ENCODE measurements around the gene GATA1.
A peak's percentile ranks its signal among the peaks of the same experiment; 100 is the strongest.

The GATA1 gene

GRCh38 chrX:48776818-48777439, 9.5 kb upstream of the GATA1 start:
- H2BK5ac ChIP-seq (ENCODE audit: low read depth, low read length, poor library complexity) = no peak overlapping the region
- H3K27ac ChIP-seq (ENCODE audit: low read depth, low read length) = no peak overlapping the region
- no peak overlapping the region for H3K23ac ChIP-seq (ENCODE audit: low read length)
- H4K8ac ChIP-seq (ENCODE audit: low read depth, low read length) = no peak overlapping the region
- no peak overlapping the region for H3K4me3 ChIP-seq (ENCODE audit: low read depth, low read length)
- H3K27me3 ChIP-seq (ENCODE audit: insufficient read depth, low read length) = no peaks in the 10 kb centered on the region
- H2BK120ac ChIP-seq (ENCODE audit: insufficient read depth, low read length, poor library complexity) = no peak overlapping the region
- H3K4me1 ChIP-seq (ENCODE audit: control insufficient read depth in 1 of 2, insufficient read depth in 2 of 2, low read length in 2 of 2) = no peaks in the 10 kb centered on the region
- no peaks in the 10 kb centered on the region for H3K79me2 ChIP-seq (ENCODE audit: control insufficient read depth, insufficient read depth, low read length, poor library complexity)
- H3K9me3 ChIP-seq (ENCODE audit: insufficient read depth, low read depth, low read length) = no peaks in the 10 kb centered on the region
- no peaks in the 10 kb centered on the region for H3K36me3 ChIP-seq (ENCODE audit: control insufficient read depth in 1 of 2, insufficient read depth in 2 of 2, low read length in 2 of 2)
- H3K4me2 ChIP-seq (ENCODE audit: low read length) = no peak overlapping the region
- no peak overlapping the region for H2BK12ac ChIP-seq (ENCODE audit: low read length)
- H3K4ac ChIP-seq (ENCODE audit: low read depth, low read length) = no peak overlapping the region
- H2AK5ac ChIP-seq (ENCODE audit: low read length) = no peak overlapping the region
- no peak overlapping the region for H3K14ac ChIP-seq (ENCODE audit: low read length)
- no peak overlapping the region for H3K18ac ChIP-seq (ENCODE audit: low read length)
- H3K9ac ChIP-seq (ENCODE audit: low read length) = no peak overlapping the region
- H3K79me1 ChIP-seq (ENCODE audit: low read length) = no peaks in the 10 kb centered on the region
- H2AFZ ChIP-seq (ENCODE audit: insufficient read depth, low read length, poor library complexity) = no peak overlapping the region
- no peak overlapping the region for H4K91ac ChIP-seq (ENCODE audit: low read depth, low read length)
- peak overlapping the region; percentile 43 for H4K12ac ChIP-seq (ENCODE audit: low read depth, low read length)
- no peak for DNase-seq
- WGBS (ENCODE audit: extremely low coverage, insufficient coverage, insufficient read length) = no CpG with 5 or more reads among the region's 13 CpGs

- H2AK5ac ChIP-seq (ENCODE audit: low read length) = no peak overlapping the region
- WGBS (ENCODE audit: extremely low coverage, insufficient coverage, insufficient read length) = no CpG with 5 or more reads among the region's 7 CpGs
- H3K18ac ChIP-seq (ENCODE audit: low read length) = no peak overlapping the region
- H4K8ac ChIP-seq (ENCODE audit: low read depth, low read length) = no peak overlapping the region
- H3K23ac ChIP-seq (ENCODE audit: low read length) = no peak overlapping the region
- H4K12ac ChIP-seq (ENCODE audit: low read depth, low read length) = no peak overlapping the region
- no peak overlapping the region for H3K27ac ChIP-seq (ENCODE audit: low read depth, low read length)
- H3K14ac ChIP-seq (ENCODE audit: low read length) = no peak overlapping the region
- H3K4me3 ChIP-seq (ENCODE audit: low read depth, low read length) = no peak overlapping the region
- H3K9me3 ChIP-seq (ENCODE audit: insufficient read depth, low read depth, low read length) = no peaks in the 10 kb centered on the region
- no peak overlapping the region for H4K91ac ChIP-seq (ENCODE audit: low read depth, low read length)
- no peak overlapping the region for H2BK12ac ChIP-seq (ENCODE audit: low read length)
- H3K36me3 ChIP-seq (ENCODE audit: control insufficient read depth in 1 of 2, insufficient read depth in 2 of 2, low read length in 2 of 2) = no peaks in the 10 kb centered on the region
- H3K79me1 ChIP-seq (ENCODE audit: low read length) = no peaks in the 10 kb centered on the region
- no peak for DNase-seq
- H2AFZ ChIP-seq (ENCODE audit: insufficient read depth, low read length, poor library complexity) = no peak overlapping the region
- no peak overlapping the region for H3K4ac ChIP-seq (ENCODE audit: low read depth, low read length)
- no peaks in the 10 kb centered on the region for H3K4me1 ChIP-seq (ENCODE audit: control insufficient read depth in 1 of 2, insufficient read depth in 2 of 2, low read length in 2 of 2)
- no peak overlapping the region for H2BK5ac ChIP-seq (ENCODE audit: low read depth, low read length, poor library complexity)
- no peaks in the 10 kb centered on the region for H3K27me3 ChIP-seq (ENCODE audit: insufficient read depth, low read length)
- H3K4me2 ChIP-seq (ENCODE audit: low read length) = no peak overlapping the region
- H3K79me2 ChIP-seq (ENCODE audit: control insufficient read depth, insufficient read depth, low read length, poor library complexity) = no peaks in the 10 kb centered on the region
- H2BK120ac ChIP-seq (ENCODE audit: insufficient read depth, low read length, poor library complexity) = no peak overlapping the region
- no peak overlapping the region for H3K9ac ChIP-seq (ENCODE audit: low read length)
Observed at GRCh38 chrX:48779399-48779798, 7.0 kb upstream of the GATA1 start.

GRCh38 chrX:48781705-48782104, 4.7 kb upstream of the GATA1 start:
- Histone ChIP-seq H3K4me1 (ENCODE audit: control insufficient read depth in 1 of 2, insufficient read depth in 2 of 2, low read length in 2 of 2) (no peaks in the 10 kb centered on the region), H2BK120ac (ENCODE audit: insufficient read depth, low read length, poor library complexity) (no peak overlapping the region), H2BK12ac (ENCODE audit: low read length) (no peak overlapping the region), H2AK5ac (ENCODE audit: low read length) (no peak overlapping the region), H3K4me3 (ENCODE audit: low read depth, low read length) (no peak overlapping the region), H3K79me1 (ENCODE audit: low read length) (no peaks in the 10 kb centered on the region), H3K79me2 (ENCODE audit: control insufficient read depth, insufficient read depth, low read length, poor library complexity) (no peaks in the 10 kb centered on the region), H4K12ac (ENCODE audit: low read depth, low read length) (no peak overlapping the region), H2AFZ (ENCODE audit: insufficient read depth, low read length, poor library complexity) (no peak overlapping the region), H3K9ac (ENCODE audit: low read length) (no peak overlapping the region), H3K9me3 (ENCODE audit: insufficient read depth, low read depth, low read length) (no peaks in the 10 kb centered on the region), H4K91ac (ENCODE audit: low read depth, low read length) (no peak overlapping the region), H3K4ac (ENCODE audit: low read depth, low read length) (no peak overlapping the region), H3K27ac (ENCODE audit: low read depth, low read length) (no peak overlapping the region), H3K4me2 (ENCODE audit: low read length) (no peak overlapping the region), H3K18ac (ENCODE audit: low read length) (no peak overlapping the region), H3K23ac (ENCODE audit: low read length) (no peak overlapping the region), H3K14ac (ENCODE audit: low read length) (no peak overlapping the region), H3K36me3 (ENCODE audit: control insufficient read depth in 1 of 2, insufficient read depth in 2 of 2, low read length in 2 of 2) (no peaks in the 10 kb centered on the region), H2BK5ac (ENCODE audit: low read depth, low read length, poor library complexity) (no peak overlapping the region), H3K27me3 (ENCODE audit: insufficient read depth, low read length) (no peaks in the 10 kb centered on the region), H4K8ac (ENCODE audit: low read depth, low read length) (no peak overlapping the region)
- no peak for DNase-seq
- WGBS (ENCODE audit: extremely low coverage, insufficient coverage, insufficient read length) = 100% methylated on average over 1 of the region's 6 CpGs

GRCh38 chrX:48782216-48782615, 4.2 kb upstream of the GATA1 start:
- no peak overlapping the region for H2BK120ac ChIP-seq (ENCODE audit: insufficient read depth, low read length, poor library complexity)
- WGBS (ENCODE audit: extremely low coverage, insufficient coverage, insufficient read length) = no CpG with 5 or more reads among the region's 2 CpGs
- no peaks in the 10 kb centered on the region for H3K79me2 ChIP-seq (ENCODE audit: control insufficient read depth, insufficient read depth, low read length, poor library complexity)
- H3K14ac ChIP-seq (ENCODE audit: low read length) = no peak overlapping the region
- H2BK5ac ChIP-seq (ENCODE audit: low read depth, low read length, poor library complexity) = no peak overlapping the region
- H3K79me1 ChIP-seq (ENCODE audit: low read length) = no peaks in the 10 kb centered on the region
- no peak overlapping the region for H3K9ac ChIP-seq (ENCODE audit: low read length)
- H4K91ac ChIP-seq (ENCODE audit: low read depth, low read length) = no peak overlapping the region
- no peak overlapping the region for H3K4ac ChIP-seq (ENCODE audit: low read depth, low read length)
- H2BK12ac ChIP-seq (ENCODE audit: low read length) = no peak overlapping the region
- no peaks in the 10 kb centered on the region for H3K27me3 ChIP-seq (ENCODE audit: insufficient read depth, low read length)
- no peak overlapping the region for H4K12ac ChIP-seq (ENCODE audit: low read depth, low read length)
- no peak overlapping the region for H3K4me3 ChIP-seq (ENCODE audit: low read depth, low read length)
- H3K4me1 ChIP-seq (ENCODE audit: control insufficient read depth in 1 of 2, insufficient read depth in 2 of 2, low read length in 2 of 2) = no peaks in the 10 kb centered on the region
- DNase-seq = no peak
- H3K9me3 ChIP-seq (ENCODE audit: insufficient read depth, low read depth, low read length) = no peaks in the 10 kb centered on the region
- no peaks in the 10 kb centered on the region for H3K36me3 ChIP-seq (ENCODE audit: control insufficient read depth in 1 of 2, insufficient read depth in 2 of 2, low read length in 2 of 2)
- H2AK5ac ChIP-seq (ENCODE audit: low read length) = no peak overlapping the region
- H3K23ac ChIP-seq (ENCODE audit: low read length) = no peak overlapping the region
- H4K8ac ChIP-seq (ENCODE audit: low read depth, low read length) = no peak overlapping the region
- H2AFZ ChIP-seq (ENCODE audit: insufficient read depth, low read length, poor library complexity) = no peak overlapping the region
- no peak overlapping the region for H3K27ac ChIP-seq (ENCODE audit: low read depth, low read length)
- H3K18ac ChIP-seq (ENCODE audit: low read length) = no peak overlapping the region
- H3K4me2 ChIP-seq (ENCODE audit: low read length) = no peak overlapping the region

Measured in trophoblast cell (in vitro differentiated cells and primary cell).